CD1c-positive myeloid dendritic cell (primary cell): ENCODE data around the gene GTPBP4.
"Not testable (repeated sequence)": the region's sequence is repeated elsewhere in the genome, so short reads cannot be mapped to it uniquely, and the experiment has no call there.

Source experiments
- DNase-seq: peaks from one replicate; pipeline ENCODE4 v3.0.0-alpha.2; 2016; ENCODE audit errors: extremely low spot score

GTPBP4 gene

GRCh38 chr10:1056326-1057105 is 68.3 kb downstream of the GTPBP4 start, which contains the start of gene WDR37:
TSS of gene WDR37 (plus strand) at chr10:1056385. CDS start at chr10:1072156, 15,771 bp downstream.
- peak; percentile 90 for DNase-seq

GRCh38 chr10:1057106-1057657 is 68.9 kb downstream of the GTPBP4 start:
- DNase-seq: peak; percentile 83

- DNase-seq: no peak
Measured at GRCh38 chr10:1058017-1058416, 69.8 kb downstream of the GTPBP4 start.

GRCh38 chr10:1059902-1060301 is 71.7 kb downstream of the GTPBP4 start:
- no peak for DNase-seq

GRCh38 chr10:1061930-1062774 is 73.9 kb downstream of the GTPBP4 start:
- DNase-seq: no peak

GRCh38 chr10:1063232-1063865 is 75.1 kb downstream of the GTPBP4 start:
- no peak for DNase-seq

- no peak for DNase-seq
Measured at GRCh38 chr10:1064964-1065247, 76.7 kb downstream of the GTPBP4 start.

- not testable (repeated sequence) for DNase-seq
Measured at GRCh38 chr10:1066734-1067133, 78.5 kb downstream of the GTPBP4 start.

- DNase-seq: no peak
Measured at GRCh38 chr10:1068380-1069361, 80.4 kb downstream of the GTPBP4 start.
